Dendritic cell treated with granulocyte-macrophage colony-stimulating factor and Interleukin-4, amounts not matched to agents 40 ng/mL and 50 ng/mL, for 4 days (primary cell): ENCODE results near the gene TNRC6B.

Source experiments
- H3K27ac Mint-ChIP-seq: one replicate; pipeline ENCODE4 v1.8.0; 2022; ENCODE audit warnings: mild to moderate bottlenecking, mixed read lengths
- H3K27me3 Mint-ChIP-seq: one replicate; pipeline ENCODE4 v1.8.0; 2022; ENCODE audit warnings: mild to moderate bottlenecking, mixed read lengths
- H3K36me3 Mint-ChIP-seq: one replicate; pipeline ENCODE4 v1.8.0; 2022; ENCODE audit warnings: low read depth, mixed read lengths
- H3K4me1 Mint-ChIP-seq: one replicate; pipeline ENCODE4 v1.8.0; 2022; ENCODE audit warnings: low read depth, mixed read lengths
- H3K4me3 Mint-ChIP-seq: one replicate; pipeline ENCODE4 v1.8.0; 2022; ENCODE audit warnings: mild to moderate bottlenecking, moderate library complexity, mixed read lengths
- H3K9me3 Mint-ChIP-seq: one replicate; pipeline ENCODE4 v1.8.0; 2022; ENCODE audit warnings: mixed read lengths
- intact Hi-C: fragments of 100-400 bp; cut with micrococcal nuclease; formaldehyde crosslinking; loops from one replicate; pipeline ENCODE4 v1.15.0; 2022

TNRC6B gene

GRCh38 chr22:40247976-40248375 lies 70.3 kb downstream of the TNRC6B start:
- Mint-ChIP-seq H3K4me3 (no peak overlapping the region), H3K27ac (no peak overlapping the region), H3K36me3 (peaks cover 55% of the 10 kb centered on the region), H3K9me3 (no peaks in the 10 kb centered on the region), H3K27me3 (no peaks in the 10 kb centered on the region), H3K4me1 (peaks cover 11% of the 10 kb centered on the region)
- intact Hi-C loops, result no loop called here

- Mint-ChIP-seq H3K4me1 (peaks cover 6% of the 10 kb centered on the region), H3K36me3 (peaks cover 64% of the 10 kb centered on the region), H3K27ac (no peak overlapping the region), H3K27me3 (no peaks in the 10 kb centered on the region), H3K9me3 (no peaks in the 10 kb centered on the region), H3K4me3 (no peak overlapping the region)
- intact Hi-C loops, result no loop called here
Measured at GRCh38 chr22:40249286-40249685, 71.6 kb downstream of the TNRC6B start.

- intact Hi-C loops, result no loop called here
- H3K27me3 Mint-ChIP-seq, result no peaks in the 10 kb centered on the region
- no peak overlapping the region for H3K27ac Mint-ChIP-seq
- no peaks in the 10 kb centered on the region for H3K9me3 Mint-ChIP-seq
- H3K4me3 Mint-ChIP-seq, result no peak overlapping the region
- no peaks in the 10 kb centered on the region for H3K4me1 Mint-ChIP-seq
- H3K36me3 Mint-ChIP-seq, result peaks cover 75% of the 10 kb centered on the region
Measured at GRCh38 chr22:40250608-40251007, 72.9 kb downstream of the TNRC6B start.

DNA sequence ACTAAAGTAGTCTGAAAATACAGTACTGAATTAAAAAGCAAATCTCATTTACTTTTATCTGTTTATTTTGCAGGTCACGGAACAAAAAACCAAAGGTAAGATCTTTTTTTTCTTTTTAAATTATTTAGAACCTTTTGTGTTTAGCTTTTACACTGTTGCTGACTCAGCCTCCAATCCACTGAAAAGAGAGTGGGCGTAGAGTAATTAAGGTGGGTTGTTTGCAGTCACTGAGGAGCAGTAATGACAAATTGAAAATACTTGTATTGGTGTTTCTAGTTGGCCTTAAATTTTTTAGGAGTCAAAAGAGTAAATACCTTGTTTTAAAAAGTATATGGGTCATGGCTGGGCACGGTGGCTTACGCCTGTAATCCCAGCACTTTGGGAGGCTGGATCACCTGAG lies 73.4 kb downstream of the TNRC6B start:
- H3K36me3 Mint-ChIP-seq, result peaks cover 70% of the 10 kb centered on the region
- H3K9me3 Mint-ChIP-seq, result no peaks in the 10 kb centered on the region
- H3K4me1 Mint-ChIP-seq, result no peaks in the 10 kb centered on the region
- intact Hi-C loops, result no loop called here
- no peaks in the 10 kb centered on the region for H3K27me3 Mint-ChIP-seq
- no peak overlapping the region for H3K4me3 Mint-ChIP-seq
- no peak overlapping the region for H3K27ac Mint-ChIP-seq

DNA sequence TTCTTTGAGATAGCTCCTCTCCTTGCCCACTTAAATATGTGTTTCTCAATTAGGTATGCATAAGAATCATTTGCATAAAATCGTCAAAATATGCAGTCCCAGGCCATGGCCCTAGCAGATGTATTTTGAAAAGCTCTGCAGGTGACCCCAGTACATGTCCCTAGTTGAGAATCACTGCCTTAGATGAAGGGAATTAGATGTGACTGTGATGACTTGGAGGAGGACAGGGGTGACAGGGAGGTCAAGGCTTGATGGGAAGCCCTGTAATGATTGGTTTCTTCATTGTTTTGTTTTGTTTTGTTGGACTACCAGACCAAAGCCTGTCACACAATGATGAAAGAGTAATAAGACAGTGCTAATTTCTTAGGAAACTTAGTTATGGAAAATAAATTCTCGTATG lies 74.4 kb downstream of the TNRC6B start:
- Mint-ChIP-seq H3K4me1 (no peaks in the 10 kb centered on the region), H3K9me3 (no peaks in the 10 kb centered on the region), H3K27ac (no peak overlapping the region), H3K36me3 (peaks cover 68% of the 10 kb centered on the region), H3K27me3 (no peaks in the 10 kb centered on the region), H3K4me3 (no peak overlapping the region)
- intact Hi-C loops, result no loop called here

DNA sequence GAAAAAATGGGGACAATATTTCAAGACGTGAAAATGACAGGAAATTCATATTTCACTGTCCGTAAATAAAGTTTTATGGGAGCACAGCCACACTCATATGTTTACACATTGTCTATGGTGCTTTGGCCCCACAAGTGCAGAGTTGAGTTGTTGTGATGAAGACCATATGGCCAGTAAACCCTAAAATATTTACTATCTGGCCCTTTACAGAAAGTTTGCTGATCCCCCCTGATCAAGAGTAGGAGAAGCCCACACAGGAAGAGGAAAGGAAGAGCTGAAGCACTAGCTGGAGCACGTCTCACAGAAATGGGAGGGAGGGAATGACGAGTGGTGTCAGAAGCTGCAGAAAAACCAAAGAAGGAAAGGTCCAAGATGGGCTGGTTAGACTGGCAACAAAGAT lies 78.8 kb downstream of the TNRC6B start:
- intact Hi-C loops, result no loop called here
- H3K27ac Mint-ChIP-seq, result no peak overlapping the region
- H3K9me3 Mint-ChIP-seq, result no peaks in the 10 kb centered on the region
- H3K27me3 Mint-ChIP-seq, result no peaks in the 10 kb centered on the region
- no peak overlapping the region for H3K4me3 Mint-ChIP-seq
- H3K4me1 Mint-ChIP-seq, result no peaks in the 10 kb centered on the region
- peaks cover 83% of the 10 kb centered on the region for H3K36me3 Mint-ChIP-seq

- peaks cover 81% of the 10 kb centered on the region for H3K36me3 Mint-ChIP-seq
- H3K4me1 Mint-ChIP-seq, result no peaks in the 10 kb centered on the region
- no peaks in the 10 kb centered on the region for H3K9me3 Mint-ChIP-seq
- H3K27me3 Mint-ChIP-seq, result no peaks in the 10 kb centered on the region
- no peak overlapping the region for H3K27ac Mint-ChIP-seq
- H3K4me3 Mint-ChIP-seq, result no peak overlapping the region
- intact Hi-C loops, result no loop called here
Measured at GRCh38 chr22:40258017-40258416, 80.3 kb downstream of the TNRC6B start.

GRCh38 chr22:40258501-40258915 lies 80.8 kb downstream of the TNRC6B start:
- no peak overlapping the region for H3K4me3 Mint-ChIP-seq
- peaks cover 77% of the 10 kb centered on the region for H3K36me3 Mint-ChIP-seq
- H3K27ac Mint-ChIP-seq, result no peak overlapping the region
- no peaks in the 10 kb centered on the region for H3K27me3 Mint-ChIP-seq
- intact Hi-C loops, result no loop called here
- no peaks in the 10 kb centered on the region for H3K9me3 Mint-ChIP-seq
- H3K4me1 Mint-ChIP-seq, result no peaks in the 10 kb centered on the region

- Mint-ChIP-seq H3K9me3 (no peaks in the 10 kb centered on the region), H3K4me1 (peaks cover 15% of the 10 kb centered on the region), H3K27ac (no peak overlapping the region), H3K4me3 (no peak overlapping the region), H3K36me3 (peaks cover 85% of the 10 kb centered on the region), H3K27me3 (no peaks in the 10 kb centered on the region)
- intact Hi-C loops, result no loop called here
Measured at GRCh38 chr22:40261783-40262182, 84.1 kb downstream of the TNRC6B start.

DNA sequence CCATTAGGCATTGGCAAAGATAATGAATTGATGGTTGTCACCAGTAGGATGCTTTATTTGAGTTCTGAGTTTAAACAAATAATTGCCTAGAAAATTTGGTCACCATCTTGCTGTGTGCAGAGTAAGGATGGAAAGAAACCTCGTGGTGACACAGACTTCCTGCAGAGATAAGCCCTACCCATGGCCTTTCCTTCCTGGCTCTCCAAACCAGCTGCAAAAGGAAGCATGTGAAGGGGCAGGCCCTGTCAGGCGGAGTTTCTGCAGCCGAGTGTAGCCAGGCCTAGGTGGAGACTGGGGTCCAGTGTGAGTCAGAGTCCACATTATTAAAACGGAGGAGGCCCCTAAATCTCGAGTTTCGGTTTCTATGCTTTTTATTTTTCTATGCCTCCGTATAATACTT lies 85.5 kb downstream of the TNRC6B start:
- Mint-ChIP-seq H3K4me3 (no peak overlapping the region), H3K27me3 (no peaks in the 10 kb centered on the region), H3K9me3 (no peaks in the 10 kb centered on the region), H3K4me1 (peaks cover 15% of the 10 kb centered on the region), H3K36me3 (peaks cover 80% of the 10 kb centered on the region), H3K27ac (no peak overlapping the region)
- intact Hi-C loops, result no loop called here

DNA sequence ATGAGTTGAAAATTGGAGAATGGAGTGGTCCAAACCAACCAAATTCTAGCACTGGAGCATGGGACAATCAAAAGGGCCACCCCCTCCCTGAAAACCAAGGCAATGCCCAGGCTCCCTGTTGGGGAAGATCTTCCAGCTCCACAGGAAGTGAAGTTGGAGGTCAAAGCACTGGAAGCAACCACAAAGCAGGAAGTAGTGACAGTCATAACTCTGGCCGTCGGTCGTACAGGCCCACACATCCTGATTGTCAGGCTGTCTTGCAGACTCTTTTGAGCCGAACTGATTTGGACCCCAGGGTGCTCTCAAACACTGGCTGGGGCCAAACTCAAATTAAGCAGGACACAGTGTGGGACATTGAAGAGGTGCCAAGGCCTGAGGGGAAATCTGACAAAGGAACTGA lies 88.1 kb downstream of the TNRC6B start:
- H3K27me3 Mint-ChIP-seq, result no peaks in the 10 kb centered on the region
- no peaks in the 10 kb centered on the region for H3K9me3 Mint-ChIP-seq
- H3K36me3 Mint-ChIP-seq, result peaks cover 81% of the 10 kb centered on the region
- H3K4me1 Mint-ChIP-seq, result peaks cover 15% of the 10 kb centered on the region
- H3K4me3 Mint-ChIP-seq, result peak overlapping the region; percentile 39
- peak overlapping the region; percentile 59 for H3K27ac Mint-ChIP-seq
- intact Hi-C loops, result loop anchor here (5.0 kb wide), 1 partner anchor 88 kb away; the partner anchor contains the start of gene TNRC6B

GRCh38 chr22:40270031-40270430 lies 92.3 kb downstream of the TNRC6B start:
- no peak overlapping the region for H3K27ac Mint-ChIP-seq
- no peaks in the 10 kb centered on the region for H3K27me3 Mint-ChIP-seq
- H3K4me1 Mint-ChIP-seq, result peaks cover 15% of the 10 kb centered on the region
- no peak overlapping the region for H3K4me3 Mint-ChIP-seq
- intact Hi-C loops, result no loop called here
- no peaks in the 10 kb centered on the region for H3K9me3 Mint-ChIP-seq
- H3K36me3 Mint-ChIP-seq, result peaks cover 92% of the 10 kb centered on the region

DNA sequence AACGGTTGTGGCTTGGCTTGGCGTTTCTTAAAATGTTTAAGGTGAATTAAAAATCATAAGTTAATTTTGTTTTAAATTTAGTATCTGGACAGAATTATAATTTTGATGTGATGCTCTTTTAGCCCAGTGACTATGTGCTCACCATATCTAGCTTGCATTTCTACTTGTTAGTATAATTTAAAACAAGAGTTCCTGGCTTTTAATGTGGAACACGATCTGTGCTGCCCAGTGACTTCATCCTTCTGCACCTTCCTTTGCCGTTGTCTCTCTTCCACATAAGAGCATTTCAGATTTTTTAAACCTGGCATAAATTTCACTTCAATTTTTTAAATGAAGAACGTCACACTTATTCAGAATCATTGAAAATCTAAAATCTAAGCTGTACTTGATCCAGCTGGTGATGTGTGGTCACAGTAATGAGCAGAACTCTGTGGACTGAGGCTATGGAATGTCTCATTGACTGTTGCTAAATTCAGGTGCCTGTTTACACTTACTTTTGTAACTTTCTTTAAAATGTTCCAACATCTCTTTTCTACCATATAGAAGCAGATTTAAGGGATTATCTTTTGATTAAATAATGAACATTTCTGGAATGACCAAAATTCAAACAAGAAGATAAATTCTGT lies 93.1 kb downstream of the TNRC6B start:
- H3K27me3 Mint-ChIP-seq, result no peaks in the 10 kb centered on the region
- peaks cover 92% of the 10 kb centered on the region for H3K36me3 Mint-ChIP-seq
- no peaks in the 10 kb centered on the region for H3K9me3 Mint-ChIP-seq
- H3K27ac Mint-ChIP-seq, result no peak overlapping the region
- H3K4me3 Mint-ChIP-seq, result no peak overlapping the region
- H3K4me1 Mint-ChIP-seq, result peaks cover 13% of the 10 kb centered on the region
- intact Hi-C loops, result no loop called here

GRCh38 chr22:40271440-40271839 lies 93.7 kb downstream of the TNRC6B start:
- intact Hi-C loops, result no loop called here
- Mint-ChIP-seq H3K4me1 (peaks cover 13% of the 10 kb centered on the region), H3K27me3 (no peaks in the 10 kb centered on the region), H3K4me3 (no peak overlapping the region), H3K9me3 (no peaks in the 10 kb centered on the region), H3K36me3 (peaks cover 92% of the 10 kb centered on the region), H3K27ac (no peak overlapping the region)

GRCh38 chr22:40273319-40273718 lies 95.6 kb downstream of the TNRC6B start:
- H3K36me3 Mint-ChIP-seq, result peaks cover 90% of the 10 kb centered on the region
- H3K27me3 Mint-ChIP-seq, result no peaks in the 10 kb centered on the region
- H3K27ac Mint-ChIP-seq, result no peak overlapping the region
- intact Hi-C loops, result no loop called here
- H3K4me3 Mint-ChIP-seq, result no peak overlapping the region
- H3K9me3 Mint-ChIP-seq, result no peaks in the 10 kb centered on the region
- peaks cover 14% of the 10 kb centered on the region for H3K4me1 Mint-ChIP-seq
